GM18520 (cell line): ENCODE results near the gene EIF4E2.

Source experiments
- ATAC-seq: cut with Tn5 transposase; IDR thresholded peaks from one replicate; pipeline ENCODE4 v1.9.1; 2021; ENCODE audit not compliant: unreplicated experiment

Gene EIF4E2

GRCh38 chr2:232550354-232551249, at the start of gene EIF4E2, which contains the start of gene TIGD1:
Gene EIF4E2 (plus strand): TSS chr2:232550689. CDS start chr2:232550725, 36 bp downstream.
Gene TIGD1 (minus strand): TSS chr2:232550557. CDS start chr2:232549882, 675 bp downstream.
- peak; percentile 85 for ATAC-seq

- ATAC-seq, result no peak
Observed at GRCh38 chr2:232501331-232501771, 49.1 kb upstream of the EIF4E2 start.

- ATAC-seq, result no peak
Observed at GRCh38 chr2:232501794-232502390, 48.6 kb upstream of the EIF4E2 start.

- ATAC-seq, result no peak
Observed at GRCh38 chr2:232502511-232502910, 48.0 kb upstream of the EIF4E2 start.

GRCh38 chr2:232502911-232503808, 47.3 kb upstream of the EIF4E2 start:
- no peak for ATAC-seq

GRCh38 chr2:232503809-232504323, 46.6 kb upstream of the EIF4E2 start:
- ATAC-seq, result no peak

- ATAC-seq, result no peak
Observed at GRCh38 chr2:232504438-232504837, 46.1 kb upstream of the EIF4E2 start.

- ATAC-seq, result no peak
Observed at GRCh38 chr2:232505856-232506255, 44.6 kb upstream of the EIF4E2 start.

GRCh38 chr2:232506709-232507108, 43.8 kb upstream of the EIF4E2 start:
- ATAC-seq, result no peak

GRCh38 chr2:232508251-232508650, 42.2 kb upstream of the EIF4E2 start:
- ATAC-seq, result no peak

GRCh38 chr2:232511336-232511890, 39.1 kb upstream of the EIF4E2 start:
- ATAC-seq, result no peak

- ATAC-seq, result no peak
Observed at GRCh38 chr2:232512602-232513001, 37.9 kb upstream of the EIF4E2 start.

- ATAC-seq, result no peak
Observed at GRCh38 chr2:232513353-232513752, 37.1 kb upstream of the EIF4E2 start.

- no peak for ATAC-seq
Observed at GRCh38 chr2:232515639-232516038, 34.9 kb upstream of the EIF4E2 start.

- no peak for ATAC-seq
Observed at GRCh38 chr2:232516551-232516950, 33.9 kb upstream of the EIF4E2 start.

GRCh38 chr2:232518844-232519243, 31.6 kb upstream of the EIF4E2 start:
- no peak for ATAC-seq

- ATAC-seq, result no peak
Observed at GRCh38 chr2:232519581-232520438, 30.7 kb upstream of the EIF4E2 start, which contains the start of gene PRSS56. Gene PRSS56 (plus strand): TSS chr2:232520388. CDS start chr2:232520599, 211 bp downstream.

GRCh38 chr2:232520489-232520888, 30.0 kb upstream of the EIF4E2 start:
- no peak for ATAC-seq

- ATAC-seq, result no peak
Observed at GRCh38 chr2:232521098-232521497, 29.4 kb upstream of the EIF4E2 start.
